Amniotic epithelial cell (primary cell): ENCODE data around the gene ST6GALNAC3.

Experiments used
- DNase-seq: peaks from one replicate; pipeline ENCODE4 v3.0.0-alpha.2; 2010; ENCODE audit warnings: low read depth

The ST6GALNAC3 gene

GRCh38 chr1:76507376-76507775 is 432.8 kb downstream of the ST6GALNAC3 start:
- DNase-seq = no peak

GRCh38 chr1:76508871-76509270 is 434.3 kb downstream of the ST6GALNAC3 start:
- no peak for DNase-seq

GRCh38 chr1:76510672-76511557 is 436.4 kb downstream of the ST6GALNAC3 start:
- DNase-seq = no peak

GRCh38 chr1:76511558-76512179 is 437.1 kb downstream of the ST6GALNAC3 start:
- no peak for DNase-seq

- DNase-seq = no peak
Observed at GRCh38 chr1:76530953-76531352, 456.4 kb downstream of the ST6GALNAC3 start.

- no peak for DNase-seq
Observed at GRCh38 chr1:76541618-76542017, 467.1 kb downstream of the ST6GALNAC3 start.

- DNase-seq = no peak
Observed at GRCh38 chr1:76542359-76542758, 467.8 kb downstream of the ST6GALNAC3 start.

GRCh38 chr1:76543495-76543894 is 468.9 kb downstream of the ST6GALNAC3 start:
- no peak for DNase-seq

GRCh38 chr1:76546354-76546933 is 471.9 kb downstream of the ST6GALNAC3 start:
- DNase-seq = no peak

- DNase-seq = no peak
Observed at GRCh38 chr1:76547916-76548315, 473.4 kb downstream of the ST6GALNAC3 start.

- DNase-seq = no peak
Observed at GRCh38 chr1:76548513-76549100, 474.1 kb downstream of the ST6GALNAC3 start.

- no peak for DNase-seq
Observed at GRCh38 chr1:76554283-76554682, 479.7 kb downstream of the ST6GALNAC3 start.

GRCh38 chr1:76562292-76562691 is 487.7 kb downstream of the ST6GALNAC3 start:
- no peak for DNase-seq

GRCh38 chr1:76568573-76569238 is 494.2 kb downstream of the ST6GALNAC3 start:
- no peak for DNase-seq

GRCh38 chr1:76571248-76571647 is 496.7 kb downstream of the ST6GALNAC3 start:
- no peak for DNase-seq

- DNase-seq = no peak
Observed at GRCh38 chr1:76572229-76572628, 497.7 kb downstream of the ST6GALNAC3 start.

- DNase-seq = no peak
Observed at GRCh38 chr1:76576876-76577524, 502.5 kb downstream of the ST6GALNAC3 start.

GRCh38 chr1:76577525-76578185 is 503.1 kb downstream of the ST6GALNAC3 start:
- DNase-seq = no peak

- DNase-seq = no peak
Observed at GRCh38 chr1:76580206-76580605, 505.7 kb downstream of the ST6GALNAC3 start.

- DNase-seq = no peak
Observed at GRCh38 chr1:76581712-76582111, 507.2 kb downstream of the ST6GALNAC3 start.

- no peak for DNase-seq
Observed at GRCh38 chr1:76583235-76583868, 508.8 kb downstream of the ST6GALNAC3 start.
